ENCODE results near the gene FALEC. TPM values are rescaled to one million over a fixed set of nuclear protein-coding genes. Genes with fewer than 3 reads are reported as not detected.

The FALEC gene
- total and polyA plus RNA-seq, 3 experiments from 2014 or later, result not detected

- H3K9me3 ChIP-seq (ENCODE audit: low read length), result no peaks in the 10 kb centered on the region
- no peak overlapping the region for H3K27ac ChIP-seq (ENCODE audit: low read depth, low read length)
- no peaks in the 10 kb centered on the region for H3K27me3 ChIP-seq (ENCODE audit: insufficient read depth, low read length, poor library complexity, severe bottlenecking)
- POLR2A ChIA-PET, result interaction anchor here (12.5 kb wide), 1 partner anchor 19 kb away, joined by 486 read pairs; no protein-coding TSS in a partner anchor
- Mint-ChIP-seq H3K9me3 (peaks cover 0 to 4% (median 4%) of the 10 kb centered on the region in 5 donors), H3K4me3 (no peak overlapping the region), H3K36me3 (peaks cover 17 to 19% (median 18%) of the 10 kb centered on the region in 3 donors), H3K4me1 (peaks cover 15 to 20% (median 20%) of the 10 kb centered on the region in 3 donors), H3K27ac (peak overlapping the region in 1 of 8 donors; percentile 51), H3K27me3 (peaks cover 0 to 15% of the 10 kb centered on the region in 2 donors)
- H3K4me3 ChIP-seq (ENCODE audit: low read length), result no peak overlapping the region
- H3K36me3 ChIP-seq (ENCODE audit: insufficient read depth, low read length), result peaks cover 17% of the 10 kb centered on the region
- H3K4me1 ChIP-seq (ENCODE audit: insufficient read depth, low read length), result no peaks in the 10 kb centered on the region
- DNase-seq, result no peak
- CTCF ChIA-PET, result interaction anchor here (16.7 kb wide), 1 partner anchor 20 kb away, joined by 325 read pairs; no protein-coding TSS in a partner anchor
Observed at GRCh38 chr1:150582371-150582770, 66.8 kb downstream of the FALEC start.

Other genes starting within 250 kb of the FALEC start
- gene APH1A, start 246.7 kb upstream of the FALEC start, total RNA-seq, result 100 to 1,000 TPM; 139 to 140 TPM
- 63.4 TPM for gene APH1A, start 246.7 kb upstream of the FALEC start, polyA plus RNA-seq
- under 1 TPM; 0.60 to 0.61 TPM for gene C1orf54, start 243.0 kb upstream of the FALEC start, total RNA-seq
- gene C1orf54, start 243.0 kb upstream of the FALEC start, polyA plus RNA-seq, result 4.0 TPM
- 1 to 10 TPM in 1 of 2 experiments, under 1 TPM in 1; 0.81 to 1.7 TPM for gene CIART, start 233.2 kb upstream of the FALEC start, total RNA-seq
- gene CIART, start 233.2 kb upstream of the FALEC start, polyA plus RNA-seq, result 0.60 TPM
- gene MRPS21, start 221.9 kb upstream of the FALEC start, total RNA-seq, result 10 to 100 TPM; 76.9 to 81.0 TPM
- gene MRPS21, start 221.9 kb upstream of the FALEC start, polyA plus RNA-seq, result 80.1 TPM
- 10 to 100 TPM; 75.2 to 79.8 TPM for gene PRPF3, start 194.2 kb upstream of the FALEC start, total RNA-seq
- gene PRPF3, start 194.2 kb upstream of the FALEC start, polyA plus RNA-seq, result 20.3 TPM
- gene RPRD2, start 151.6 kb upstream of the FALEC start, total RNA-seq, result 10 to 100 TPM; 24.1 to 26.4 TPM
- gene RPRD2, start 151.6 kb upstream of the FALEC start, polyA plus RNA-seq, result 40.5 TPM
- gene TARS2, start 28.3 kb upstream of the FALEC start, total RNA-seq, result 10 to 100 TPM; 49.7 to 51.2 TPM
- gene TARS2, start 28.3 kb upstream of the FALEC start, polyA plus RNA-seq, result 29.0 TPM
- 1 to 10 TPM; 1.3 to 1.5 TPM for gene ECM1, start 7.6 kb upstream of the FALEC start, total RNA-seq
- 0.09 TPM for gene ECM1, start 7.6 kb upstream of the FALEC start, polyA plus RNA-seq
- under 1 TPM; 0.22 to 0.31 TPM for gene ADAMTSL4, start 33.7 kb downstream of the FALEC start, total RNA-seq
- gene ADAMTSL4, start 33.7 kb downstream of the FALEC start, polyA plus RNA-seq, result not detected
- 100 to 1,000 TPM; 211 to 216 TPM for gene MCL1, start 63.9 kb downstream of the FALEC start, total RNA-seq
- gene MCL1, start 63.9 kb downstream of the FALEC start, polyA plus RNA-seq, result 168 TPM
- 100 to 1,000 TPM; 249 to 252 TPM for gene ENSA, start 113.9 kb downstream of the FALEC start, total RNA-seq
- 72.5 TPM for gene ENSA, start 113.9 kb downstream of the FALEC start, polyA plus RNA-seq
- 10 to 100 TPM; 18.1 to 20.0 TPM for gene GOLPH3L, start 181.4 kb downstream of the FALEC start, total RNA-seq
- 23.1 TPM for gene GOLPH3L, start 181.4 kb downstream of the FALEC start, polyA plus RNA-seq
- not detected for gene HORMAD1, start 205.1 kb downstream of the FALEC start, total RNA-seq
- not detected for gene HORMAD1, start 205.1 kb downstream of the FALEC start, polyA plus RNA-seq